ENCODE data around the gene ANAPC10.
"Not testable (repeated sequence)": the region's sequence is repeated elsewhere in the genome, so short reads cannot be mapped to it uniquely, and the experiment has no call there.

Gene ANAPC10

GRCh38 chr4:145097821-145098674 is at the start of gene ANAPC10, which contains the start of gene ABCE1:
Gene ANAPC10 (minus strand): TSS chr4:145098196. CDS start chr4:145096099, 2,097 bp downstream.
Gene ABCE1 (plus strand): TSS chr4:145098311. CDS start chr4:145104413, 6,102 bp downstream.
- peak within 1 kb of the TSS; percentile 89 for H3K27ac ChIP-seq
- TF ChIP-seq ZFX (IDR thresholded peaks at IDR 0.05) (peak; percentile 79), CTCF (conservative IDR thresholded peaks at IDR 0.05) (peak; percentile 19)

GRCh38 chr4:145136219-145136618 is 38.2 kb upstream of the ANAPC10 start:
- H3K27ac ChIP-seq, result not testable (repeated sequence)

- TF ChIP-seq ZFX (IDR thresholded peaks at IDR 0.05) (no peak), CTCF (conservative IDR thresholded peaks at IDR 0.05) (no peak)
- no peak overlapping the region for H3K27ac ChIP-seq
These were observed 34.6 kb upstream of the ANAPC10 start for GRCh38 chr4:145132511-145133098.

- no peak overlapping the region for H3K27ac ChIP-seq
- TF ChIP-seq CTCF (conservative IDR thresholded peaks at IDR 0.05) (no peak), ZFX (IDR thresholded peaks at IDR 0.05) (no peak)
These were observed 33.9 kb upstream of the ANAPC10 start for GRCh38 chr4:145131848-145132247.

GRCh38 chr4:145130788-145131399 is 32.9 kb upstream of the ANAPC10 start:
- no peak overlapping the region for H3K27ac ChIP-seq

GRCh38 chr4:145130130-145130529 is 32.1 kb upstream of the ANAPC10 start:
- TF ChIP-seq ZFX (IDR thresholded peaks at IDR 0.05) (no peak), CTCF (conservative IDR thresholded peaks at IDR 0.05) (no peak)
- no peak overlapping the region for H3K27ac ChIP-seq

More at GRCh38 chr4:145130788-145131399, 32.9 kb upstream of the ANAPC10 start:
- TF ChIP-seq ZFX (IDR thresholded peaks at IDR 0.05), result no peak
- no peak for TF ChIP-seq CTCF (conservative IDR thresholded peaks at IDR 0.05)

GRCh38 chr4:145125396-145125795 is 27.4 kb upstream of the ANAPC10 start:
- H3K27ac ChIP-seq, result no peak overlapping the region
- no peak for TF ChIP-seq ZFX (IDR thresholded peaks at IDR 0.05)
- no peak for TF ChIP-seq CTCF (conservative IDR thresholded peaks at IDR 0.05)
